Stimulated activated CD4-positive, alpha-beta T cell treated with anti-CD3 and anti-CD28 coated beads, TNF-alpha, amount 100 ng/mL, for 24 hours (primary cell): ENCODE data around the gene ZCCHC24.

Experiments used
- DNase-seq, 3 experiments: peaks; one replicate each; pipeline ENCODE4 v3.0.0-alpha.2; 2020; ENCODE audit warnings: low read depth in 3 of 3

Gene ZCCHC24

GRCh38 chr10:79397575-79398303 is 47.7 kb downstream of the ZCCHC24 start:
- no peak for DNase-seq

DNA sequence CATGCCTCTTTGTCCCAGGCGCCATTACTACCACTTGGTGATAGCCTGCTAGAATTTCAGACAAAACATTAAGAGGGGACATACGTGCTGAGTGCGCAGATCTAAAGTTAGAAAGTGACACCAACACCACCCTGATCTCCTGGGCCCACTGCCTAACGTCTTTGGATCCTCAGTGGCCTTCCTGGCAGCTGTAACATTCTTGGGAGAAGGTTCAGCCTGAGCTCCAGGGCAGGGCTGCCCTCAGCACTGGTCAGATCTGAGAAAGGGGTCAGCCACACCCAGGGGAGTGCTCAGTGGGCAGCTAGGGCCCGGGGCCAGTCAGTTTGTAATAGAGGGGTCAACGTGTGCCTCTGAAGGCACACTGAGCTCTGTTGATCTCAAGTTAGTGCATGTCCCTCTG is 48.4 kb downstream of the ZCCHC24 start:
- no peak for DNase-seq

- no peak for DNase-seq
These were observed 48.9 kb downstream of the ZCCHC24 start for GRCh38 chr10:79396520-79396919.

DNA sequence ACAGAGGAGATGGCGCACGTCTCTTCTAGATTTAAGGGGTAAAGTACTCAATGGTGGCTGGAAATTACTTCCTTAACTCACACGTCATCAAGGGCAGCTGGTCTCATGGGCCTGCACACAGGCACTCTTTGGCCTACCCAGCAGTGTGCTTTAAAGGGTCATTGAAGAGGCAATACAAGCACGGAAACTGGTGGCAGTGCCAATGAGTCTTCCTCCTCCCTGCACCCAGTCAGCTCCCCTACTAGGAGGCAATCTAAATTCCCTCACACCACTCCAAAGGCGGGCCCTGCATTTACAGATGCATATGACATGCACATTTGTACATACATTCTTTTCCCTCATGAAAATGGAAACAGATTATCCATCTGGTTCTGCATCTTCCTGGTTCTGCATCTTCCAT is 50.8 kb downstream of the ZCCHC24 start:
- no peak for DNase-seq

DNA sequence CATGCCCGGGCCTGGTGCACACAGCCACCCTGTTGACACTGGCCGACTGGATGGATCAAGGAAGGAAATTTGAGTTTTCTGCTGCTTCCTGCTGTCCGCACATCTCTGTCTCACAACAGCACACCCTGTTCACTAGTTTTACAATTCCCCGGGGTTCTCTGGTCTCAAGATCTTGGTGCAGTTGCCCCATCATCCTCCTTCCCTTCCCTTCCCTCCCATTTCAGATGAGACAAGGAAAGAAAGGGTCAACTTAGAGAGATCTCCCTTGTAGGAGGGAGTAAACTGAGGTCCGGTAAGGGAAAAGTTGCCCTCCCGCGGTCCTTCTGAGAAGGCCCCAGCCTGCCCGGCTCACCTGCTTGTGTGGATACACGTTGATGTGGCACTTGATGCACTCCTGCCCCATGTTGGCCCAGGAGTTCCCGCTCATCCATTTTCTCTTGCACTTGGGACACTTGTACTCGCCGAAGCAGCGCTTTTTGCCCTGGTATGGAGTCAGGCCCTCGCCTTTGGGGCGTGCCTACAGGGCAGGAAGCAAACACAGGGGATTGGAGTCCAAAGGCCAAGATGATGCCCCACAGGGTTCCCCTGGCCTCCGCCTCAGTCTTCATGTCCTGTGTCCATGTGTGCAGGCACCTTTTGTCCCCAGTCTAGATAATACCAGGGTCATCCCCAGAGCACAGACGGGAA is 51.4 kb downstream of the ZCCHC24 start:
- DNase-seq: no peak

- DNase-seq: no peak
These were observed 52.1 kb downstream of the ZCCHC24 start for GRCh38 chr10:79393221-79393923.

DNA sequence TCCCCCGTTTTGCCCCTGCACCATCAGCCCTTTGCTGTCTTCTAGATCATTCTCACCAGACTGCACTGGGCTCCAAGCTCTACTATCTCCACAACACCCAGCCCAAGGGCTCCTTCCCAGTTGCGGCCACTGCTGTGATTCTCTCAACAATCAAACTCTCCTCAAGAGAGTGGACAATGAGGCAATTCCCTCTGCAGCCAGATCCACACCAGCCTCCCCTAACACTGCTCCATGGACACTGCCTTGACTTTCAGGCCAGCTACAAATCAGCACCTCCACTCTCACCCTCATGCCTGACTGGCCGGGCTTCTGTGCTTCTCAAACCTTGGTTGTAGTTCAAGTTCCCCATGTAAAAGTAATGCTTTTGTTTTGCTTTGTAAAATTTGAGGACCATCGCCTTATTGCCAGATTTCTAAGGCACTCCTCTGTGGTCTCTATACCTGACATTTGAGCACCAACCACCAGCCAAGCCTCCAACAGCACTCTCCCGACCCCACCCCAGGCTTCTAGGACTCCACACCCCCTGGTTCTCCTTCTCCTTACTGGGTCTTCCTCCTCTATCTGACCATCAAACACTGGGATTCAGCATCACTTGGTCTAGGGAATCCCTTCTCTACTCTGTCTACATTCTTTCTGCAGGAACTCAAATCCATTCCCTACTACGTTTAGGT is 52.8 kb downstream of the ZCCHC24 start:
- no peak for DNase-seq

- DNase-seq: no peak
These were observed 53.4 kb downstream of the ZCCHC24 start for GRCh38 chr10:79392020-79392398.

GRCh38 chr10:79391231-79392019 is 54.0 kb downstream of the ZCCHC24 start:
- no peak for DNase-seq

DNA sequence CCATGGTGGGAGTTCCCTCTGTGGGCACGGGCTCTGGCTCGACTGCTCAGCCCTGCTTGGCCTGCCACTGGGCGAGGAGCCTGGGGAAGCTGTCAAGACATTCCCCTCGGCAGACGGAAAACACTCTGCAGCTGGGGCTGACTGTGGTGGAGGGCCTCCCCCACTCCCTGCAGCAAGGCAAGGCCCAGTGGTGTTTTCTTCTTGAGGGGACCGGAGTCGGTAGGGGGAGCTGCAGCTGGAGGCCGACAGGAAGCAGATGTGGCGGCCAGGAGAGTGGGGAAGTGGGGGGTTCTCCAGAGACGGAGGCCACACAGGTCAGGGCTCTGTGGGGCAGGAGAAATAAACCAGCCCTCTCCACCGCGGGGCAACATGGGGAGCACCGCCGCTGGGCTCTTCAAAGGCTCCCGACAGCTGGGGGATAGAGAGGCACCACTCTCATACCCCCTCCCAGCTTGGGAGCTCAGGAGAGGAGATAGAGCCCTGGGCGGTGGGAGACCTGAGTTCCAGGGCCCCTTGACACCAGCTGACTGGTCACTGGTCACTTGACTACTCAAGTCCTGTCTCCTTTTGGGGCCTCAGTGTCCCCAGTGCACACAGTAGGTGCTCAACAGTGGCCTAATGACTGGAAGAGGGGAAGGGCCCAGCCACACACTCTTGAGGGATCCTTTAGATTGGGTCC is 54.7 kb downstream of the ZCCHC24 start:
- DNase-seq: no peak

GRCh38 chr10:79390057-79390456 is 55.4 kb downstream of the ZCCHC24 start:
- DNase-seq: no peak

DNA sequence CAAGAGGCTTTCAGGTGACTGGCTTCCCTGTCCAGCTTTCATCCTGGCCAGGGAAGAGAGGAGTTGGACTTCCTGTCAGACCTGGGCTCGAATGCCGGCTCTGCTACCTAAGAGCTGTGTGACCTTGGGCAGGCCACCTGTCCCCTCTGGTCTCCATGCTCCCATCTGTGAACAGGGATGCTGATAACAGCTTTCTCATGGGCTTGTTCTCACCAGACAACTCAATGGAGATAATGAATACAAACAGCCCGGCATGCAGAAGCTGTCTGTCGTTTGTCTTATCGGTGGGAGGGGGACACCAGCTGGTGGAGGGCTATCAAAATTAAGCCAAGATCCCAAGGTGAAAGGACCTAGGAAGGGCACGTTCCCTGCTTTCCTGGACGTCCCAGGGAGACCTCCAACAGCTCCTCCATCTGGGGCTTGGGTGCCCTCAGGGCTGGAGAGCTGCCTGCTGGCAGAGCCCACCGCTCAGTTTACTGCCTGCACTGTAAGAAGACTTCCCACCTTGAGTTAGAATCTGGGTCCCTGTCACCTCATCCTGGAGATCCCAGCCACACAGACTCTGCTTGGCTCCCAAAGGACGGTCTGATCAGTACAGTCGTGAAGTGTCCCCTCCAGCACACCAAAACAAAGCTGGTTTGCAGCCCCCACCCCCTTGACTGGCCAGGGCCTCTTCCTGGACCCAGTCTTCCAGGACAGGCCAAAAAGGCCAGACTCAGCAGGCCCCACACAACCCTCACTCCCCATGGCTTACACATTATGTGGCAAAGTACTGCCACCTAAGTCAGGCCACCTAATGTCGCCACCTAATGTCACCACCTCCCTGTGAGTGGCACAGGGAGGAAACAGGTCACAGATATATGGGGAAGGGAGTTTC is 57.2 kb downstream of the ZCCHC24 start:
- DNase-seq: no peak

- no peak for DNase-seq
These were observed 57.9 kb downstream of the ZCCHC24 start for GRCh38 chr10:79387466-79387973.

DNA sequence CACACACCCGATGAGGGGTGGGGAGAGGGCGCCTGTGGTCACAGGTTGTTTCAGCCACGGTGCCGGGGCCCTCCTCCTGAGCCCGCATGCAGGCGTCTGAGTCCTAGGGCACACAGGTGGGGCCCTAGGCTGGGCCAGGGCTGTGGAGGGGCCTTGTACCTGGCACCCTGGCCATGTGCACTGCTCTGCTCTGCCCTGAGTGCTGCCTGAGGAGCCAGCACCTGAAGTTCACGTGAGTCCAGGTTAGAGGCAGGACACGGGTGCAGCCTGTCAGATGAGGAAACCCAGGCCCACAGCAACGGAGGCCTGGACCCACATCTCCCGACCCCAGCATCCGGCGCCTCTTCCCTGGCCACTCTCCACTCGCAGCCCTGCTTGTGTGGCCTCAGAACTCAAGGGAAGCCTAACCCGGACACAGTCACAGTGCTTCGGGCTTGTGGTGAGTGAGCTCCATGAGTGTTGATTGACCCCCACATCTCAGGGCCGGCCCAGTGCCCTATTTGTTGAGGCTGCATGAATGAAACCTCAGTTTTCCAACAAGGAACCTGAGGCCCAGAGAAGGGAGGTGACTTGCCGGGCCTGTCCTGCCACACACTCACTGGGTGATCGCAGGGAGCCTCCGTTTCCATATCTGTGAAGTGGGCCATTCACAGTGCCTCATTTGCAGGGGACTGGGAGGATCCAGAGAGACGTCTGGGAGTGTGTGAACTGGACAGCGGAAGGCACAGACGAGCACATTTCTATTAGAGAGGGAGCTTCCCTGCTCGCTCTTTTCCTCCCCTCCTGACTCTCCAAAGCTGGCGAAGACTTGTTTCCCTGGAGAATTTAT is 58.6 kb downstream of the ZCCHC24 start:
- no peak for DNase-seq

GRCh38 chr10:79385804-79386531 is 59.5 kb downstream of the ZCCHC24 start:
- no peak for DNase-seq

DNA sequence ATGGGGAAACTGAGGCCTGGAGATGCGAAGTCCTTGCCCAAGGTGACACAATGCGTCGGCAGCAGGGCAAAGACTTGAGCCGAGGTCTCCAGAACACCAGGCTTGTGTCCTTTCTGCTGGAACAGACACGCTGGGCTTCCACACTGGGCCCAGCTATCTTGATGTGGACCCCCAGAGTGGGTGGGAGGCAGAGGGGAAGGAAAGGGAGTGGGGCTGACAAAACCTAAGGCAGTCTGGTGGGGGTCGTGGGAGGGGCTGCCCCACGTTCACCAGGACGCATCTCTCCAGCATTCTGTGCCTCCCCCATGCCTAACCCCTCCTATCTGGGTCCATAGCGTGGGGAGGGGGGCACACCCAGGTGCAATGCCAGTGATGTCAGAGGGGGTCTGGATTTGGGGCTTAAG is 60.0 kb downstream of the ZCCHC24 start:
- DNase-seq: no peak

GRCh38 chr10:79384773-79385391 is 60.5 kb downstream of the ZCCHC24 start:
- DNase-seq: no peak
